ENCODE measurements around the gene ZNF425.
"Not testable (repeated sequence)": the region's sequence is repeated elsewhere in the genome, so short reads cannot be mapped to it uniquely, and the experiment has no call there.

The ZNF425 gene

DNA sequence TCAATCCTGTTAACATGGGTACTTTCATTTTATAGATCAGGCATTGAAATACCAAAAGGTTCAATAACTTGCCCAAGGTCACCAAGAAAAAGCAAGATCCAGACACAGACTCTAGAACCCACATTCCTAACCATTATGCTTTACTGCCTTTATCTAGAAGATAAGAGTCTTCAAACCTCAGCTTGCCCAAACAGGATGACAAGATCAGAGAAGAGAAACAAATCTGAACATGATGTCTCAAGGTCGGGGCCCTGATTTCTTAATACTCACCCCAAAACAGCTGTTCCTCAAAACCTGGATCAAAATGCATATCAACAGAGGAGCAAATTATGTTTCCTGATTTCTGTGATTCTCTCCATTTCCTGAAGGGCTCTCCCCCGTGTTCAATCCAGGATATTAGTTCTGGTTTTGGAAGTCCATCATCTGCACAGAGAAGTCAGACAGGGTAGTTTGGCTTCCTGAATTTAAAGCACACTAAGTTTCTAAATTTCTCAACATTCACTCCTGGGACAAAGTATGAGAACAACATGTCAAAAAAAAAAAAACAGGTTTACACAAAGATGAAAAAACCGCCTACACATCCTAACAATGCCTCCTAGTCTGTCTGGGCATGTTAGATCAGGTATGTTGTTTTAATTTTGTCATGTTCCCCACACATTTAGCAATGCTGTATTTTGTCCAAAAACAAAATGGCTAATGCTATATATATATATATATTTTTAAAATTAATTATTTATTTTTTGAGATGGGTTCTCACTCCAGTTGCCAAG, 51.8 kb downstream of the ZNF425 start:
- Histone ChIP-seq H3K27me3 (ENCODE audit: control insufficient read depth, insufficient read depth, low read length) (no peaks in the 10 kb centered on the region), H3K4me3 (ENCODE audit: low read length) (no peak overlapping the region), H3K27ac (ENCODE audit: low read length) (no peak overlapping the region), H3K36me3 (ENCODE audit: control insufficient read depth, insufficient read depth, low read length) (peaks cover 18% of the 10 kb centered on the region), H3K4me1 (ENCODE audit: control insufficient read depth, insufficient read depth, low read length) (no peaks in the 10 kb centered on the region), H3K9me3 (ENCODE audit: control insufficient read depth, insufficient read depth, low read length) (no peaks in the 10 kb centered on the region)
- no CpG with 5 or more reads among the region's 3 CpGs for WGBS (ENCODE audit: insufficient coverage, insufficient read length)
- DNase-seq (ENCODE audit: low read depth, low spot score), result no peak

DNA sequence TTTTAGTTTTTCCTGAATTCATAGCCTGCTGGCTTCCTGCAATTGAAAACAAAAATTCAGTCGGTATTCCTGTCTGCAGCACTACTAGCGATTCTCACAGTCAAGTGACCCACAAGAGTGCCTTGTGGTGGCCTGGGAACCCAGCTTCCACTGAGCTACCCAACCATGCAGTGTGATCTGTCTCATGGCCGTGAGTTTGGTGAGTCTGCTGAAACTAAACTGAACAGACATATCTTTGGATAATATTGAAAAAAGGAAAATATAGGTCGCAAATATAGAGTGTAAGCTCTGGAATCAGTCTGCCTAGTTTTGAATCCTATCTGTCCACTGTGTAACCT, 53.7 kb downstream of the ZNF425 start:
- Histone ChIP-seq H3K9me3 (ENCODE audit: control insufficient read depth, insufficient read depth, low read length) (no peaks in the 10 kb centered on the region), H3K4me3 (ENCODE audit: low read length) (no peak overlapping the region), H3K36me3 (ENCODE audit: control insufficient read depth, insufficient read depth, low read length) (peaks cover 18% of the 10 kb centered on the region), H3K27ac (ENCODE audit: low read length) (no peak overlapping the region), H3K27me3 (ENCODE audit: control insufficient read depth, insufficient read depth, low read length) (no peaks in the 10 kb centered on the region), H3K4me1 (ENCODE audit: control insufficient read depth, insufficient read depth, low read length) (no peaks in the 10 kb centered on the region)
- no CpG with 5 or more reads among the region's 4 CpGs for WGBS (ENCODE audit: insufficient coverage, insufficient read length)
- no peak for DNase-seq (ENCODE audit: low read depth, low spot score)

DNA sequence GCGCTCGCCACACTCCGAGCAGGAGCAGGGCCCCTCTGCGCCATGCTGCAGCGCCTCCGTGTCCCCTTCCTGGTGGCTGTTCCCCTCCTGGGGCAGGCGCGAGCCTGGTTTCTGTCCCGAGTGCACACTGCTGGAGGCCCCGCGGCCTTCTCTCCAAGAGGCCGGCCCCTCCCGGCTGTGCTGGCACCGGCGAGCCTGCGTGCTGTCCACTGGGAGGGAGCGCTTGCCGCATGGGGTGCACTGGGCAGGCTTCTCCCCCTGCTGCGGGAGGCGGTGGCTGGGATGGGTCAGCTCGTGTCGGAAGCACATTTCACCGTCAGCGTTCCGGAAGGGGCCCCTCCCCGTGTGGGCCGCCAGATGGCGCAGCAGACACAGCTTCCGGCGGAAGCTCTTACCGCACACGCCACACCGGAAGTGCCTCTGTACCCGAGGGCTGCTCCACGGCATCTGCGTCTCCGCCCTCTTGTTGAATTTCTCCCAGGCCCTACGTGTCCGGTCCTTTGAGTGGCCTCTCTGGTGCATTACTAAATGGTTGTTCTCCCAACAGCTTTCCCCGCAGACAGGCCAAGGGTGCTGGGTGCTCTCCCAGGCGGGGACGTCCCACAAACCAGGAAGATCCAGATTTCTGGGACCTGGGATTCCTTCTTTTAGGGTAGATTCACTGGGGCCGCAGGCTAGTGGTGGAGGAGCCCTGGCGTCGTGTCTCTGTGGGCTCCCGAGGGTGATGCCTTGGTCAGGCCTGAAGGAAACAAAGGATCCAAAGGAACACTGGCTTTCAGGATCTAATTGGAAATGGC, 54.3 kb downstream of the ZNF425 start:
- no peaks in the 10 kb centered on the region for H3K9me3 ChIP-seq (ENCODE audit: control insufficient read depth, insufficient read depth, low read length)
- H3K4me3 ChIP-seq (ENCODE audit: low read length), result no peak overlapping the region
- whole genome bisulfite sequencing (ENCODE audit: insufficient coverage, insufficient read length), result no CpG with 5 or more reads among the region's 46 CpGs
- peaks cover 18% of the 10 kb centered on the region for H3K36me3 ChIP-seq (ENCODE audit: control insufficient read depth, insufficient read depth, low read length)
- H3K27ac ChIP-seq (ENCODE audit: low read length), result no peak overlapping the region
- H3K4me1 ChIP-seq (ENCODE audit: control insufficient read depth, insufficient read depth, low read length), result no peaks in the 10 kb centered on the region
- DNase-seq (ENCODE audit: low read depth, low spot score), result peak; percentile 83
- no peaks in the 10 kb centered on the region for H3K27me3 ChIP-seq (ENCODE audit: control insufficient read depth, insufficient read depth, low read length)

GRCh38 chr7:149071182-149071635, 54.9 kb downstream of the ZNF425 start:
- DNase-seq (ENCODE audit: low read depth, low spot score), result no peak
- WGBS (ENCODE audit: insufficient coverage, insufficient read length), result no CpG with 5 or more reads among the region's 29 CpGs
- no peak overlapping the region for H3K27ac ChIP-seq (ENCODE audit: low read length)
- peaks cover 18% of the 10 kb centered on the region for H3K36me3 ChIP-seq (ENCODE audit: control insufficient read depth, insufficient read depth, low read length)
- no peak overlapping the region for H3K4me3 ChIP-seq (ENCODE audit: low read length)
- no peaks in the 10 kb centered on the region for H3K27me3 ChIP-seq (ENCODE audit: control insufficient read depth, insufficient read depth, low read length)
- H3K4me1 ChIP-seq (ENCODE audit: control insufficient read depth, insufficient read depth, low read length), result no peaks in the 10 kb centered on the region
- H3K9me3 ChIP-seq (ENCODE audit: control insufficient read depth, insufficient read depth, low read length), result no peaks in the 10 kb centered on the region

DNA sequence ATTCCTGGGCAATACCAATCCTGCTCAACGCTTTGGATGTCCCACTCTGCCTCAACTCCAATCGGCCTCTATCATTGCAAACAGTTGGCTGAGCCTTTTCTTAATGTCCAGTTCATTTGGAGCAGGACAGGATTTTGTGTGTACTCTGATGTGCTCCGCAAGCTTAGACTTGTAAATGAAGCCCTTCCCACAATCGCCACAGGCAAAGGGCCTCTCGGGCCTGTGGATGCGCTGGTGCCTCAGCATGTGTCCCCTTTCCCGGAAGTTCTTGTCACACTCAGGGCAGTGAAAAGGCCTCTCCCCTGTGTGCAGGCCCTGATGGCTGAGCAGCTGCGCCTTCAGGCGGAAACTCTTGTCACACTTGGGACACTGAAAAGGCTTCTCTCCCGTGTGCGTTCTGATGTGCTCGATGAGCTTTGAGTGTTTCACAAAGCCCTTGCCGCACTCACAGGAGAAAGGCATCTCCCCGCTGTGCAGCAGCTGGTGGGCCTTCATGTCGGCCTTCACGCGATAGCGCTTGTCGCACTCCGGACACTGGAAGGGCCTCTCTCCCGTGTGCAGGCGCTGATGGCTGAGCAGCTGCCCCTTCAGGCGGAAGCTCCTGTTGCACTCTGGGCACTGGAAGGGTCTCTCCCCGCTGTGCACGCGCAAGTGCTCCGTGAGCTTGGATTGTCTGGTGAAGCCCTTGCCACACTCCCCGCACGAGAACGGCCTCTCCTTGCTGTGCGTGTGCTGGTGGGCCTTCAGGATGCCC, 55.6 kb downstream of the ZNF425 start:
- Histone ChIP-seq H3K9me3 (ENCODE audit: control insufficient read depth, insufficient read depth, low read length) (no peaks in the 10 kb centered on the region), H3K27me3 (ENCODE audit: control insufficient read depth, insufficient read depth, low read length) (no peaks in the 10 kb centered on the region), H3K4me3 (ENCODE audit: low read length) (no peak overlapping the region), H3K27ac (ENCODE audit: low read length) (no peak overlapping the region), H3K36me3 (ENCODE audit: control insufficient read depth, insufficient read depth, low read length) (peaks cover 18% of the 10 kb centered on the region), H3K4me1 (ENCODE audit: control insufficient read depth, insufficient read depth, low read length) (no peaks in the 10 kb centered on the region)
- WGBS (ENCODE audit: insufficient coverage, insufficient read length), result no CpG with 5 or more reads among the region's 31 CpGs
- no peak for DNase-seq (ENCODE audit: low read depth, low spot score)

GRCh38 chr7:149067869-149068268, 58.3 kb downstream of the ZNF425 start:
- H3K27ac ChIP-seq (ENCODE audit: low read length), result no peak overlapping the region
- peaks cover 15% of the 10 kb centered on the region for H3K36me3 ChIP-seq (ENCODE audit: control insufficient read depth, insufficient read depth, low read length)
- no peaks in the 10 kb centered on the region for H3K4me1 ChIP-seq (ENCODE audit: control insufficient read depth, insufficient read depth, low read length)
- WGBS (ENCODE audit: insufficient coverage, insufficient read length), result no CpG with 5 or more reads among the region's 4 CpGs
- DNase-seq (ENCODE audit: low read depth, low spot score), result no peak
- H3K9me3 ChIP-seq (ENCODE audit: control insufficient read depth, insufficient read depth, low read length), result no peaks in the 10 kb centered on the region
- H3K27me3 ChIP-seq (ENCODE audit: control insufficient read depth, insufficient read depth, low read length), result no peaks in the 10 kb centered on the region
- no peak overlapping the region for H3K4me3 ChIP-seq (ENCODE audit: low read length)

- DNase-seq (ENCODE audit: low read depth, low spot score), result no peak
- Histone ChIP-seq H3K9me3 (ENCODE audit: control insufficient read depth, insufficient read depth, low read length) (no peaks in the 10 kb centered on the region), H3K27ac (ENCODE audit: low read length) (no peak overlapping the region), H3K36me3 (ENCODE audit: control insufficient read depth, insufficient read depth, low read length) (no peaks in the 10 kb centered on the region), H3K4me1 (ENCODE audit: control insufficient read depth, insufficient read depth, low read length) (no peaks in the 10 kb centered on the region), H3K4me3 (ENCODE audit: low read length) (no peak overlapping the region), H3K27me3 (ENCODE audit: control insufficient read depth, insufficient read depth, low read length) (no peaks in the 10 kb centered on the region)
These were observed 62.6 kb downstream of the ZNF425 start for GRCh38 chr7:149063476-149063875.

DNA sequence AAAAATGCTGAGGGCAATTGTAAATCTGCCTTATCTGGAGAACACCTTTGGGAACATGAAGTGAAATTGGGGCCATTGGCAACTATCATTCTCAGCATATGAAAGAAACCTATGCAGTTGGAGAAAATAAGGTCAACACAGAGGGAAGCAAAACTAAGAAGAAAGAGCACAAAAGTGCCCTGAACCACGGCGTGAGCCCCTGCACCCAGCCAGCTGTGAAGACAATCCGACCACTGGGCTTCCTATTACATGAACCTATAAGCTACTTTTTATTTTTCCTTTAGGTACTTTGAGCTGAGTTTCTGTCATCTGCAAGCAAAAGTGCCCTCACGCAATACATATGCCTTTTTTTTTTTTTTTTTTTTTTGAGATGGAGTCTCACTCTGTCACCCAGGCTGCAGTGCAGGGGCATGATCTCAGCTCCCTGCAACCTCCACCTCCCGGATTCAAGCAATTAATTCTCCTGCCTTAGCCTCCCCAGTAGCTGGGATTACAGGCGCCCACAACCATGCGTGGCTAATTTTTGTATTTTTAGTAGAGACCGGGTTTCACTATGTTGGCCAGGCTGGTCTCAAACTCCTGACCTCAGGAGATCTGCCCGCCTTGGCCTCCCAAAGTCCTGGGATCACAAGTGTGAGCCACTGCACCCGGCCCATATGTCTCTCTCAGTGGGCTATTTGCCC, 63.8 kb downstream of the ZNF425 start:
- not testable (repeated sequence) for H3K4me1 ChIP-seq (ENCODE audit: control insufficient read depth, insufficient read depth, low read length); H3K36me3 ChIP-seq (ENCODE audit: control insufficient read depth, insufficient read depth, low read length); H3K4me3 ChIP-seq (ENCODE audit: low read length); DNase-seq (ENCODE audit: low read depth, low spot score); H3K27me3 ChIP-seq (ENCODE audit: control insufficient read depth, insufficient read depth, low read length); H3K27ac ChIP-seq (ENCODE audit: low read length); H3K9me3 ChIP-seq (ENCODE audit: control insufficient read depth, insufficient read depth, low read length)
- WGBS (ENCODE audit: insufficient coverage, insufficient read length), result no CpG with 5 or more reads among the region's 10 CpGs

- DNase-seq (ENCODE audit: low read depth, low spot score), result no peak
- no peaks in the 10 kb centered on the region for H3K27me3 ChIP-seq (ENCODE audit: control insufficient read depth, insufficient read depth, low read length)
- WGBS (ENCODE audit: insufficient coverage, insufficient read length), result no CpG with 5 or more reads among the region's 1 CpG
- no peaks in the 10 kb centered on the region for H3K36me3 ChIP-seq (ENCODE audit: control insufficient read depth, insufficient read depth, low read length)
- H3K4me1 ChIP-seq (ENCODE audit: control insufficient read depth, insufficient read depth, low read length), result no peaks in the 10 kb centered on the region
- no peak overlapping the region for H3K4me3 ChIP-seq (ENCODE audit: low read length)
- no peak overlapping the region for H3K27ac ChIP-seq (ENCODE audit: low read length)
- H3K9me3 ChIP-seq (ENCODE audit: control insufficient read depth, insufficient read depth, low read length), result no peaks in the 10 kb centered on the region
These were observed 66.0 kb downstream of the ZNF425 start for GRCh38 chr7:149060156-149060555.

DNA sequence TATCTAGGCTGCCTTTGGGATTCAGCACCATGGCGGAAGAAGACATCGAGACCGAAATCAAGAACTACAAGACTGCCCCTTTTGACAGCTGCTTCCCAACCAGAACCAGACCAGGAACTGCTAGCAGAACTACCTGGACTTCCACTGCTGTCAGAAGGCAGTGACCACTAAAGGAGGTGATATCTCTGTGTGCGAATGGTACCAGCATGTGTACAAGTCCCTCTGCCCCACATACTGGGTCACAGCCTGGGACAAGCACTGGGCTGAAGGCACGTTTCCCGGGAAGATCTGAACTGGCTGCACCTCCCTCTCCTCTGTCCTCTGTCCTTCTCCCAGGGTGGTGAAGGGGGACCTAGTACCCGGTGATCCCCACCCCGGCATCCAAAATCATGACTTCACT, 72.2 kb downstream of the ZNF425 start:
- no peak overlapping the region for H3K27ac ChIP-seq (ENCODE audit: low read length)
- DNase-seq (ENCODE audit: low read depth, low spot score), result no peak
- no peaks in the 10 kb centered on the region for H3K36me3 ChIP-seq (ENCODE audit: control insufficient read depth, insufficient read depth, low read length)
- WGBS (ENCODE audit: insufficient coverage, insufficient read length), result no CpG with 5 or more reads among the region's 8 CpGs
- H3K4me3 ChIP-seq (ENCODE audit: low read length), result no peak overlapping the region
- H3K4me1 ChIP-seq (ENCODE audit: control insufficient read depth, insufficient read depth, low read length), result no peaks in the 10 kb centered on the region
- no peaks in the 10 kb centered on the region for H3K27me3 ChIP-seq (ENCODE audit: control insufficient read depth, insufficient read depth, low read length)
- no peaks in the 10 kb centered on the region for H3K9me3 ChIP-seq (ENCODE audit: control insufficient read depth, insufficient read depth, low read length)
